HepG2 (cell line): ENCODE results near the gene ST14. TPM values are rescaled to one million over a fixed set of nuclear protein-coding genes. Genes with fewer than 3 reads are reported as not detected.

ENCODE experiments used
- ARID2 ChIP-seq: sonication (generic); formaldehyde crosslinking; IDR thresholded peaks from 2 replicates; pipeline ENCODE4 v1.8.1; 2022; ENCODE audit warnings: mild to moderate bottlenecking, missing genetic modification reagents, borderline replicate concordance
- DR1 ChIP-seq: sonication (generic); formaldehyde crosslinking; IDR thresholded peaks from 2 replicates; pipeline ENCODE4 v1.8.0; 2021; ENCODE audit warnings: mild to moderate bottlenecking, missing genetic modification reagents, inconsistent platforms
- FOXK2 ChIP-seq: fragments of 450-650 bp; IDR thresholded peaks from 2 replicates; pipeline ENCODE4 v1.6.1; 2016
- GATAD2A ChIP-seq: IDR thresholded peaks from 2 replicates; pipeline ENCODE4 v1.6.1; 2016
- KLF6 ChIP-seq: IDR thresholded peaks from 2 replicates; pipeline ENCODE4 v1.8.0; 2016; ENCODE audit warnings: missing biosample characterization, missing genetic modification reagents
- NPAS2 ChIP-seq: sonication (generic); formaldehyde crosslinking; IDR thresholded peaks from 2 replicates; pipeline ENCODE4 v1.8.0; 2022; ENCODE audit warnings: mild to moderate bottlenecking, missing genetic modification reagents, borderline replicate concordance
- RAD51 ChIP-seq: fragments of 450-650 bp; IDR thresholded peaks from 2 replicates; pipeline ENCODE4 v1.6.1; 2016; ENCODE audit warnings: borderline replicate concordance
- REL ChIP-seq: sonication (generic); formaldehyde crosslinking; conservative IDR thresholded peaks from 2 replicates; pipeline ENCODE4 v1.8.0; 2022; ENCODE audit warnings: mild to moderate bottlenecking, missing genetic modification reagents, moderate library complexity
- SRSF4 ChIP-seq: fragments of 200-400 bp; formaldehyde crosslinking; IDR thresholded peaks from one replicate; pipeline ENCODE4 v1.6.1; 2018; ENCODE audit warnings: mild to moderate bottlenecking, low read depth, low read length, moderate library complexity; ENCODE audit not compliant: poor library complexity, severe bottlenecking
- XRCC5 ChIP-seq: fragments of 200-400 bp; formaldehyde crosslinking; optimal IDR thresholded peaks from 2 replicates; pipeline ENCODE3; 2017; ENCODE audit warnings: mild to moderate bottlenecking, low read length
- ZKSCAN8 ChIP-seq: IDR thresholded peaks from 2 replicates; pipeline ENCODE4 v1.6.1; 2016; ENCODE audit warnings: borderline replicate concordance, missing genetic modification reagents, missing compliant biosample characterization
- ZNF354B ChIP-seq: sonication (generic); formaldehyde crosslinking; IDR thresholded peaks from 2 replicates; pipeline ENCODE4 v1.8.0; 2022; ENCODE audit warnings: mild to moderate bottlenecking, missing genetic modification reagents
- ZNF460 ChIP-seq: sonication (generic); formaldehyde crosslinking; IDR thresholded peaks from 2 replicates; pipeline ENCODE4 v1.5.1; 2020; ENCODE audit warnings: missing genetic modification reagents, mild to moderate bottlenecking, borderline replicate concordance
- ZNF7 ChIP-seq: IDR thresholded peaks from 2 replicates; pipeline ENCODE4 v1.6.1; 2016; ENCODE audit warnings: missing biosample characterization, missing genetic modification reagents
- polyA plus RNA-seq, 8 experiments: library from polyadenylated mRNA; depleted of rRNA in 3 of 8; stranded (reverse) in 7 of 8; unstranded in 1 of 8; fragments of >200 nt; fragmentation: Illumina TruSeq in 4 of 8; extraction: Trizol in 4 of 8; gene quantifications; 2 replicates each; pipeline versions ENCODE4 v1.2.1 to v1.2.3, GENCODE V29; 2011 to 2016; ENCODE audit warnings: low read depth in 4 of 8, missing spikeins in 1 of 8, mixed read lengths in 1 of 8; ENCODE audit not compliant: insufficient read depth in 1 of 8
- total RNA-seq, 5 experiments: library from RNA; depleted of rRNA; stranded (reverse); fragments of >200 nt; fragmentation: Illumina TruSeq; extraction: Trizol; gene quantifications; 2 replicates each; pipeline ENCODE4 v1.2.3, GENCODE V29; 2016; ENCODE audit warnings: low read depth in 1 of 5
- TF ChIP-seq, protein P1 (sequence below), 2 experiments: sonication (generic) in 1 of 2; formaldehyde crosslinking in 1 of 2; IDR thresholded peaks; 2 replicates each; pipeline versions ENCODE4 v1.4.0 to v1.6.1; 2018 to 2020; ENCODE audit warnings: missing genetic modification reagents in 2 of 2, borderline replicate concordance in 1 of 2, low read depth in 1 of 2, mild to moderate bottlenecking in 1 of 2, missing biosample characterization in 1 of 2
- TF ChIP-seq, protein P2 (sequence below): sonication (generic); formaldehyde crosslinking; IDR thresholded peaks from 2 replicates; pipeline ENCODE4 v1.4.0; 2020; ENCODE audit warnings: mild to moderate bottlenecking, missing genetic modification reagents
- TF ChIP-seq, protein P3 (sequence below): sonication (generic); formaldehyde crosslinking; IDR thresholded peaks from 2 replicates; pipeline ENCODE4 v1.5.0; 2020; ENCODE audit warnings: mild to moderate bottlenecking, missing genetic modification reagents
- TF ChIP-seq, protein P4 (sequence below): IDR thresholded peaks from 2 replicates; pipeline ENCODE4 v1.6.1; 2016
- TF ChIP-seq, protein P5 (sequence below): sonication (generic); formaldehyde crosslinking; IDR thresholded peaks from 2 replicates; pipeline ENCODE4 v1.5.1; 2020; ENCODE audit warnings: mild to moderate bottlenecking, moderate library complexity, missing genetic modification reagents
- TF ChIP-seq, protein P6 (sequence below): sonication (generic); formaldehyde crosslinking; IDR thresholded peaks from 2 replicates; pipeline ENCODE4 v1.8.0; 2022; ENCODE audit warnings: missing genetic modification reagents, mild to moderate bottlenecking, moderate library complexity, borderline replicate concordance

ST14 gene
- total and polyA plus RNA-seq, 2 of the 13 experiments (the other 11 are each of a cell fraction or from before 2014, with no cell fraction given) = 0.88 to 1.4 TPM

DNA sequence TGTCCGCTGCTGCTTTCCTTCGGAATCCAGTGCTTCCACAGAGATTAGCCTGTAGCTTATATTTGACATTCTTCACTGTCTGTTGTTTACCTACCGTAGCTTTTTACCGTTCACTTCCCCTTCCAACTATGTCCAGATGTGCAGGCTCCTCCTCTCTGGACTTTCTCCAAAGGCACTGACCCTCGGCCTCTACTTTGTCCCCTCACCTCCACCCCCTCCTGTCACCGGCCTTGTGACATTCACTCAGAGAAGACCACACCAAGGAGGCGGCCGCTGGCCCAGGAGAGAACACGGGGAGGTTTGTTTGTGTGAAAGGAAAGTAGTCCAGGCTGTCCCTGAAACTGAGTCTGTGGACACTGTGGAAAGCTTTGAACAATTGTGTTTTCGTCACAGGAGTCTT, 15.4 kb upstream of the ST14 start (continued):
- no peak for TF ChIP-seq SRSF4
- peak; percentile 85 for TF ChIP-seq FOXK2
- TF ChIP-seq ZNF7 (CRISPR knock-in tag) = no peak
- peak; percentile 17; the same call in 1 of the 2 replicates for TF ChIP-seq KLF6 (CRISPR knock-in tag)
- no peak for TF ChIP-seq RAD51
- TF ChIP-seq ZNF460 = peak; percentile 31; the same call in 1 of the 2 replicates
- TF ChIP-seq, protein P1, sequence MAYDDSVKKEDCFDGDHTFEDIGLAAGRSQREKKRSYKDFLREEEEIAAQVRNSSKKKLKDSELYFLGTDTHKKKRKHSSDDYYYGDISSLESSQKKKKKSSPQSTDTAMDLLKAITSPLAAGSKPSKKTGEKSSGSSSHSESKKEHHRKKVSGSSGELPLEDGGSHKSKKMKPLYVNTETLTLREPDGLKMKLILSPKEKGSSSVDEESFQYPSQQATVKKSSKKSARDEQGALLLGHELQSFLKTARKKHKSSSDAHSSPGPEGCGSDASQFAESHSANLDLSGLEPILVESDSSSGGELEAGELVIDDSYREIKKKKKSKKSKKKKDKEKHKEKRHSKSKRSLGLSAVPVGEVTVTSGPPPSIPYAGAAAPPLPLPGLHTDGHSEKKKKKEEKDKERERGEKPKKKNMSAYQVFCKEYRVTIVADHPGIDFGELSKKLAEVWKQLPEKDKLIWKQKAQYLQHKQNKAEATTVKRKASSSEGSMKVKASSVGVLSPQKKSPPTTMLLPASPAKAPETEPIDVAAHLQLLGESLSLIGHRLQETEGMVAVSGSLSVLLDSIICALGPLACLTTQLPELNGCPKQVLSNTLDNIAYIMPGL (CRISPR knock-in tag; IDR thresholded peaks at IDR 0.05; ENCODE audit: borderline replicate concordance in 1 of 2, low read depth in 1 of 2) = peak in 1 of 2 experiments; percentile 33; a peak in 1 of 4 replicates
- TF ChIP-seq ARID2 (CRISPR knock-in tag) = no peak
- TF ChIP-seq, protein P2, sequence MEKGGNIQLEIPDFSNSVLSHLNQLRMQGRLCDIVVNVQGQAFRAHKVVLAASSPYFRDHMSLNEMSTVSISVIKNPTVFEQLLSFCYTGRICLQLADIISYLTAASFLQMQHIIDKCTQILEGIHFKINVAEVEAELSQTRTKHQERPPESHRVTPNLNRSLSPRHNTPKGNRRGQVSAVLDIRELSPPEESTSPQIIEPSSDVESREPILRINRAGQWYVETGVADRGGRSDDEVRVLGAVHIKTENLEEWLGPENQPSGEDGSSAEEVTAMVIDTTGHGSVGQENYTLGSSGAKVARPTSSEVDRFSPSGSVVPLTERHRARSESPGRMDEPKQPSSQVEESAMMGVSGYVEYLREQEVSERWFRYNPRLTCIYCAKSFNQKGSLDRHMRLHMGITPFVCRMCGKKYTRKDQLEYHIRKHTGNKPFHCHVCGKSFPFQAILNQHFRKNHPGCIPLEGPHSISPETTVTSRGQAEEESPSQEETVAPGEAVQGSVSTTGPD (CRISPR knock-in tag) = no peak
- TF ChIP-seq XRCC5 = peak; percentile 83
- no peak for TF ChIP-seq REL
- no peak for TF ChIP-seq NPAS2
- TF ChIP-seq GATAD2A (CRISPR knock-in tag) = peak; percentile 93
- TF ChIP-seq, protein P3, sequence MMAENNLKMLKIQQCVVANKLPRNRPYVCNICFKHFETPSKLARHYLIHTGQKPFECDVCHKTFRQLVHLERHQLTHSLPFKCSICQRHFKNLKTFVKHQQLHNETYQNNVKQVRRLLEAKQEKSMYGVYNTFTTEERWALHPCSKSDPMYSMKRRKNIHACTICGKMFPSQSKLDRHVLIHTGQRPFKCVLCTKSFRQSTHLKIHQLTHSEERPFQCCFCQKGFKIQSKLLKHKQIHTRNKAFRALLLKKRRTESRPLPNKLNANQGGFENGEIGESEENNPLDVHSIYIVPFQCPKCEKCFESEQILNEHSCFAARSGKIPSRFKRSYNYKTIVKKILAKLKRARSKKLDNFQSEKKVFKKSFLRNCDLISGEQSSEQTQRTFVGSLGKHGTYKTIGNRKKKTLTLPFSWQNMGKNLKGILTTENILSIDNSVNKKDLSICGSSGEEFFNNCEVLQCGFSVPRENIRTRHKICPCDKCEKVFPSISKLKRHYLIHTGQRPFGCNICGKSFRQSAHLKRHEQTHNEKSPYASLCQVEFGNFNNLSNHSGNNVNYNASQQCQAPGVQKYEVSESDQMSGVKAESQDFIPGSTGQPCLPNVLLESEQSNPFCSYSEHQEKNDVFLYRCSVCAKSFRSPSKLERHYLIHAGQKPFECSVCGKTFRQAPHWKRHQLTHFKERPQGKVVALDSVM (CRISPR knock-in tag) = peak; percentile 54
- TF ChIP-seq ZKSCAN8 = peak; percentile 87
- TF ChIP-seq, protein P4, sequence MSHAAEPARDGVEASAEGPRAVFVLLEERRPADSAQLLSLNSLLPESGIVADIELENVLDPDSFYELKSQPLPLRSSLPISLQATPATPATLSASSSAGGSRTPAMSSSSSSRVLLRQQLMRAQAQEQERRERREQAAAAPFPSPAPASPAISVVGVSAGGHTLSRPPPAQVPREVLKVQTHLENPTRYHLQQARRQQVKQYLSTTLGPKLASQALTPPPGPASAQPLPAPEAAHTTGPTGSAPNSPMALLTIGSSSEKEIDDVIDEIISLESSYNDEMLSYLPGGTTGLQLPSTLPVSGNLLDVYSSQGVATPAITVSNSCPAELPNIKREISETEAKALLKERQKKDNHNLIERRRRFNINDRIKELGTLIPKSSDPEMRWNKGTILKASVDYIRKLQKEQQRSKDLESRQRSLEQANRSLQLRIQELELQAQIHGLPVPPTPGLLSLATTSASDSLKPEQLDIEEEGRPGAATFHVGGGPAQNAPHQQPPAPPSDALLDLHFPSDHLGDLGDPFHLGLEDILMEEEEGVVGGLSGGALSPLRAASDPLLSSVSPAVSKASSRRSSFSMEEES = peak; percentile 88
- TF ChIP-seq DR1 (CRISPR knock-in tag) = no peak
- TF ChIP-seq, protein P5, sequence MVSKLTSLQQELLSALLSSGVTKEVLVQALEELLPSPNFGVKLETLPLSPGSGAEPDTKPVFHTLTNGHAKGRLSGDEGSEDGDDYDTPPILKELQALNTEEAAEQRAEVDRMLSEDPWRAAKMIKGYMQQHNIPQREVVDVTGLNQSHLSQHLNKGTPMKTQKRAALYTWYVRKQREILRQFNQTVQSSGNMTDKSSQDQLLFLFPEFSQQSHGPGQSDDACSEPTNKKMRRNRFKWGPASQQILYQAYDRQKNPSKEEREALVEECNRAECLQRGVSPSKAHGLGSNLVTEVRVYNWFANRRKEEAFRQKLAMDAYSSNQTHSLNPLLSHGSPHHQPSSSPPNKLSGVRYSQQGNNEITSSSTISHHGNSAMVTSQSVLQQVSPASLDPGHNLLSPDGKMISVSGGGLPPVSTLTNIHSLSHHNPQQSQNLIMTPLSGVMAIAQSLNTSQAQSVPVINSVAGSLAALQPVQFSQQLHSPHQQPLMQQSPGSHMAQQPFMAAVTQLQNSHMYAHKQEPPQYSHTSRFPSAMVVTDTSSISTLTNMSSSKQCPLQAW (CRISPR knock-in tag) = peak; percentile 79
- TF ChIP-seq ZNF354B (CRISPR knock-in tag) = no peak
- TF ChIP-seq, protein P6, sequence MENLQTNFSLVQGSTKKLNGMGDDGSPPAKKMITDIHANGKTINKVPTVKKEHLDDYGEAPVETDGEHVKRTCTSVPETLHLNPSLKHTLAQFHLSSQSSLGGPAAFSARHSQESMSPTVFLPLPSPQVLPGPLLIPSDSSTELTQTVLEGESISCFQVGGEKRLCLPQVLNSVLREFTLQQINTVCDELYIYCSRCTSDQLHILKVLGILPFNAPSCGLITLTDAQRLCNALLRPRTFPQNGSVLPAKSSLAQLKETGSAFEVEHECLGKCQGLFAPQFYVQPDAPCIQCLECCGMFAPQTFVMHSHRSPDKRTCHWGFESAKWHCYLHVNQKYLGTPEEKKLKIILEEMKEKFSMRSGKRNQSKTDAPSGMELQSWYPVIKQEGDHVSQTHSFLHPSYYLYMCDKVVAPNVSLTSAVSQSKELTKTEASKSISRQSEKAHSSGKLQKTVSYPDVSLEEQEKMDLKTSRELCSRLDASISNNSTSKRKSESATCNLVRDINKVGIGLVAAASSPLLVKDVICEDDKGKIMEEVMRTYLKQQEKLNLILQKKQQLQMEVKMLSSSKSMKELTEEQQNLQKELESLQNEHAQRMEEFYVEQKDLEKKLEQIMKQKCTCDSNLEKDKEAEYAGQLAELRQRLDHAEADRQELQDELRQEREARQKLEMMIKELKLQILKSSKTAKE (CRISPR knock-in tag) = peak; percentile 71; the same call in 1 of the 2 replicates
